ENCODE measurements around the gene GAK. TPM values are rescaled to one million over a fixed set of nuclear protein-coding genes. Genes with fewer than 3 reads are reported as not detected.

GAK gene
- total RNA-seq, 4 donors from 2014 or later: 70.1 to 95.3 (median 78.1) TPM

- H3K4me3 ChIP-seq: no peak overlapping the region
- 67 to 90% methylated on average over 1 to 2 of the region's 7 CpGs for WGBS, 2 donors (ENCODE audit: low coverage in 1 of 2)
- TF ChIP-seq POLR2A (IDR thresholded peaks at IDR 0.05) (no peak), EP300 (IDR thresholded peaks at IDR 0.05) (no peak), CTCF (IDR thresholded peaks at IDR 0.05) (no peak), POLR2AphosphoS5 (IDR thresholded peaks at IDR 0.05) (no peak)
- no peak for ATAC-seq
- H3K27me3 ChIP-seq: peaks cover 61% of the 10 kb centered on the region
- H3K36me3 ChIP-seq: no peaks in the 10 kb centered on the region
- H3K9me3 ChIP-seq: peaks cover 0 to 38% (median 0%) of the 10 kb centered on the region in 3 donors
- peaks cover 0 to 1% (median 0%) of the 10 kb centered on the region in 3 donors for H3K4me1 ChIP-seq
- no peak overlapping the region for H3K27ac ChIP-seq
These were observed 100.0 kb downstream of the GAK start for GRCh38 chr4:832108-832507.

- Histone ChIP-seq H3K4me3 (no peak overlapping the region), H3K9me3 (peaks cover 0 to 31% (median 0%) of the 10 kb centered on the region in 3 donors), H3K27me3 (peaks cover 68% of the 10 kb centered on the region), H3K27ac (no peak overlapping the region), H3K36me3 (no peaks in the 10 kb centered on the region), H3K4me1 (peaks cover 0 to 8% (median 5%) of the 10 kb centered on the region in 3 donors)
- ATAC-seq: no peak
- no peak for TF ChIP-seq POLR2A (IDR thresholded peaks at IDR 0.05)
- TF ChIP-seq POLR2AphosphoS5 (IDR thresholded peaks at IDR 0.05): no peak
- TF ChIP-seq EP300 (IDR thresholded peaks at IDR 0.05): no peak
- no peak for TF ChIP-seq CTCF (IDR thresholded peaks at IDR 0.05)
- whole genome bisulfite sequencing, 2 donors (ENCODE audit: low coverage in 1 of 2): no CpG with 5 or more reads among the region's 3 CpGs
These were observed 100.7 kb downstream of the GAK start for GRCh38 chr4:831483-831805.

GRCh38 chr4:830601-831482 is 101.3 kb downstream of the GAK start:
- TF ChIP-seq EP300 (IDR thresholded peaks at IDR 0.05): no peak
- no peak for TF ChIP-seq POLR2AphosphoS5 (IDR thresholded peaks at IDR 0.05)
- TF ChIP-seq POLR2A (IDR thresholded peaks at IDR 0.05): no peak
- no peak for TF ChIP-seq CTCF (IDR thresholded peaks at IDR 0.05)
- Histone ChIP-seq H3K4me3 (no peak overlapping the region), H3K4me1 (peaks cover 0 to 11% (median 6%) of the 10 kb centered on the region in 3 donors), H3K9me3 (peaks cover 0 to 25% (median 0%) of the 10 kb centered on the region in 3 donors), H3K36me3 (no peaks in the 10 kb centered on the region), H3K27me3 (peaks cover 71% of the 10 kb centered on the region), H3K27ac (no peak overlapping the region)
- WGBS, 2 donors (ENCODE audit: low coverage in 1 of 2): 38% methylated on average over 4 of the region's 23 CpGs; no CpG with 5 or more reads in 1 of the 2 donors
- ATAC-seq: no peak

- TF ChIP-seq CTCF (IDR thresholded peaks at IDR 0.05) (no peak), EP300 (IDR thresholded peaks at IDR 0.05) (no peak), POLR2A (IDR thresholded peaks at IDR 0.05) (no peak), POLR2AphosphoS5 (IDR thresholded peaks at IDR 0.05) (no peak)
- no peak overlapping the region for H3K4me3 ChIP-seq
- ATAC-seq: no peak
- WGBS, 2 donors (ENCODE audit: low coverage in 1 of 2): 48 to 49% methylated on average over 2 of the region's 26 CpGs
- peaks cover 0 to 19% (median 0%) of the 10 kb centered on the region in 3 donors for H3K9me3 ChIP-seq
- peaks cover 0 to 19% (median 13%) of the 10 kb centered on the region in 3 donors for H3K4me1 ChIP-seq
- H3K27me3 ChIP-seq: peaks cover 80% of the 10 kb centered on the region
- H3K36me3 ChIP-seq: no peaks in the 10 kb centered on the region
- H3K27ac ChIP-seq: no peak overlapping the region
These were observed 102.1 kb downstream of the GAK start for GRCh38 chr4:829761-830600.

Data from gastroesophageal sphincter (tissue), 4 donors.